Measurements from ENCODE around the gene MSTN.

GRCh38 chr2:190053426-190053825, 9.1 kb downstream of the MSTN start:
- TF ChIP-seq CTCF (IDR thresholded peaks at IDR 0.05), result no peak
- TF ChIP-seq POLR2A (IDR thresholded peaks at IDR 0.05), result no peak
